Tibial nerve (tissue), 4 donors: ENCODE data around the gene CYP11A1.

ENCODE experiments used
- CTCF ChIP-seq, 5 experiments: fragments of 200-600 bp in 3 of 5; fragments of 450-650 bp in 2 of 5; sonication (generic) in 3 of 5; IDR thresholded peaks; one replicate each; pipeline ENCODE4 v1.5.1; 2016 to 2019; ENCODE audit warnings: antibody characterized with exemption in 5 of 5, mild to moderate bottlenecking in 3 of 5, moderate library complexity in 2 of 5
- EP300 ChIP-seq, 2 donors: sonication (generic); formaldehyde crosslinking; IDR thresholded peaks; one replicate each; pipeline ENCODE4 v1.6.1; 2017; ENCODE audit warnings: antibody characterized with exemption in 2 of 2, mild to moderate bottlenecking in 1 of 2
- POLR2A ChIP-seq, 2 donors: fragments of 450-650 bp; IDR thresholded peaks; one replicate each; pipeline ENCODE4 v1.6.1; 2017; ENCODE audit warnings: antibody characterized with exemption in 2 of 2, mild to moderate bottlenecking in 2 of 2, moderate library complexity in 2 of 2

DNA sequence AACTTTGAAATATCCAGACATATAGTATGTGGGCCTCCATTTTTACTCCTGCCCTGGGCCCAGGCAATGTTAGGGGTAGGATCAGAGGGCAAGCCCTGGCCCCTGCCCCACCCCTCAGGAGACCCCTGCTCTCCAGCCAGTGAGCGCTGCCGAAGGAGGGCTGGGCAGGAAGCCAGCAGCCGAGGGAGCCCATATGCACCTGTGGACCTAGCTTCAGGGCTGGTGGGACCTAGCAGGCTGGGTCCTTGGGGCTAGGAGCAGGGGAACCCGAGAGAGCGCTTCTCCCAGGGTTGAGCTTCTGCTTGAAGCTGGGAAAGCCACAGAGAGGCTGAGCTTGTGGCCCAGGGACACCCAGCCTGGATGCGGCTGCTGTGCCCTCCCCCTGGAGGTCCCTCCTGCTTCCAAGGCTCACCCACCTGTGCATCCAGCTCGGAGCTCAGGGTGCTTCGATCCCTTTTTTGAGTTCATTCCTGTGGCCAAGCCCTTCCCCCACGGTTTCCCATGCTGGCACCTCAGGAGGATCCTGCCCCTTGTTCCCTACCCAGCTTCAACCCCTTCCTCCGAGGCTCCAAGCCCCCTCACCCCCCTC is 21.0 kb upstream of the CYP11A1 start:
- TF ChIP-seq EP300 (IDR thresholded peaks at IDR 0.05) (no peak), CTCF (IDR thresholded peaks at IDR 0.05) (no peak), POLR2A (IDR thresholded peaks at IDR 0.05) (no peak)
